ENCODE data around the gene RNF141.

Gene RNF141

DNA sequence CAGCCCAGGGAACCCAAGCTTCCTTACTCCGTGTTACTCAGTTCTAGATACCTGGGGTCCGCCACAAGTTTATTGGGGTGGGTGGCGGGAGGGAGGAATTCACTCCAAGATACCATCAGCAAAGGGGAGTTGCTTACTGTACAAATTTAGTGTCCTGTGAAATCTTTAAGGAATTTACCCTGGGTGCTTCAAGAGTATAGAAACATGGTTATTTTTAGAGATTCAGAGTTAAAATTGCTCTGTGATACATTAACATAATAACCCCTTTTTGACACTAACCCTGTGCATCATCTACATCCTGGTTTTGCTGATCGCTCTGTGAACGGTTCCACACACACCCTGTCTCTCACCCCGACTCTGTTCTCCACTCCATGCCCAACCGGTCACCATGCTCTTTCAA is 46.4 kb upstream of the RNF141 start:
- no peaks in the 10 kb centered on the region for H3K27me3 ChIP-seq (ENCODE audit: control insufficient read depth in 1 of 2, insufficient read depth in 1 of 2, low read length in 2 of 2)
- WGBS, result 98% methylated on average over 7 of the region's 7 CpGs
- no peaks in the 10 kb centered on the region for H3K79me1 ChIP-seq (replicated peaks; ENCODE audit: low read length, poor library complexity, severe bottlenecking)
- H2BK5ac ChIP-seq (ENCODE audit: low read depth, low read length, poor library complexity, severe bottlenecking), result no peak overlapping the region
- no peak overlapping the region for H2BK120ac ChIP-seq (ENCODE audit: low read depth, low read length)
- H3K23ac ChIP-seq (ENCODE audit: low read length in 2 of 2), result no peak overlapping the region
- peak overlapping the region; percentile 3 for H3K9ac ChIP-seq (ENCODE audit: low read length)
- no peak overlapping the region for H4K91ac ChIP-seq (ENCODE audit: low read length)
- peaks cover 0 to 26% of the 10 kb centered on the region in 2 experiments for H3K36me3 ChIP-seq (ENCODE audit: control insufficient read depth in 1 of 2, insufficient read depth in 2 of 2, low read depth in 1 of 2, low read length in 2 of 2)
- no peak overlapping the region for H4K8ac ChIP-seq (ENCODE audit: low read length)
- H3K18ac ChIP-seq (ENCODE audit: low read depth in 1 of 2, low read length in 2 of 2), result no peak overlapping the region
- no peak overlapping the region for H3K27ac ChIP-seq (ENCODE audit: low read length, poor library complexity, severe bottlenecking)
- no peak overlapping the region for H2BK12ac ChIP-seq (ENCODE audit: low read length in 2 of 2)
- no peak overlapping the region for H3K4me2 ChIP-seq (ENCODE audit: low read length, poor library complexity, severe bottlenecking)
- no peaks in the 10 kb centered on the region for H3K9me3 ChIP-seq (ENCODE audit: control insufficient read depth, low read length)
- no peak overlapping the region for H3K14ac ChIP-seq (ENCODE audit: low read length in 2 of 2)
- no peaks in the 10 kb centered on the region for H3K4me1 ChIP-seq (ENCODE audit: control insufficient read depth, insufficient read depth, low read depth, low read length)
- H2AK5ac ChIP-seq (ENCODE audit: low read length, severe bottlenecking), result no peak overlapping the region
- DNase-seq, result no peak
- no peak overlapping the region for H3K4me3 ChIP-seq (ENCODE audit: insufficient read depth in 1 of 2, low read depth in 1 of 2, low read length in 2 of 2)
- H3K4ac ChIP-seq (ENCODE audit: low read depth in 1 of 2, low read length in 2 of 2), result no peak overlapping the region
- no peak overlapping the region for H2AFZ ChIP-seq (ENCODE audit: low read depth, low read length)
- H2BK15ac ChIP-seq (ENCODE audit: low read depth, poor library complexity, severe bottlenecking), result no peak overlapping the region

- DNase-seq, result peak; percentile 52
- no peak overlapping the region for H3K4me2 ChIP-seq (ENCODE audit: low read length, poor library complexity, severe bottlenecking)
- no peak overlapping the region for H2BK5ac ChIP-seq (ENCODE audit: low read depth, low read length, poor library complexity, severe bottlenecking)
- H2BK120ac ChIP-seq (ENCODE audit: low read depth, low read length), result no peak overlapping the region
- H2BK15ac ChIP-seq (ENCODE audit: low read depth, poor library complexity, severe bottlenecking), result no peak overlapping the region
- H3K36me3 ChIP-seq (ENCODE audit: control insufficient read depth in 1 of 2, insufficient read depth in 2 of 2, low read depth in 1 of 2, low read length in 2 of 2), result peaks cover 4 to 36% of the 10 kb centered on the region in 2 experiments
- H2BK12ac ChIP-seq (ENCODE audit: low read length in 2 of 2), result peak overlapping the region in 1 of 2 experiments; percentile 61
- no peaks in the 10 kb centered on the region for H3K79me1 ChIP-seq (replicated peaks; ENCODE audit: low read length, poor library complexity, severe bottlenecking)
- 83% methylated on average over 2 of the region's 3 CpGs for WGBS
- no peak overlapping the region for H3K27ac ChIP-seq (ENCODE audit: low read length, poor library complexity, severe bottlenecking)
- H3K14ac ChIP-seq (ENCODE audit: low read length in 2 of 2), result no peak overlapping the region
- no peak overlapping the region for H3K9ac ChIP-seq (ENCODE audit: low read length)
- H3K23ac ChIP-seq (ENCODE audit: low read length in 2 of 2), result no peak overlapping the region
- no peak overlapping the region for H4K91ac ChIP-seq (ENCODE audit: low read length)
- no peaks in the 10 kb centered on the region for H3K27me3 ChIP-seq (ENCODE audit: control insufficient read depth in 1 of 2, insufficient read depth in 1 of 2, low read length in 2 of 2)
- no peak overlapping the region for H2AK5ac ChIP-seq (ENCODE audit: low read length, severe bottlenecking)
- H2AFZ ChIP-seq (ENCODE audit: low read depth, low read length), result no peak overlapping the region
- H3K18ac ChIP-seq (ENCODE audit: low read depth in 1 of 2, low read length in 2 of 2), result peak overlapping the region in 1 of 2 experiments; percentile 35
- peak overlapping the region; percentile 6 to 43 for H3K4ac ChIP-seq (ENCODE audit: low read depth in 1 of 2, low read length in 2 of 2)
- peaks cover 1% of the 10 kb centered on the region for H3K4me1 ChIP-seq (ENCODE audit: control insufficient read depth, insufficient read depth, low read depth, low read length)
- H4K8ac ChIP-seq (ENCODE audit: low read length), result peak overlapping the region; percentile 82
- no peaks in the 10 kb centered on the region for H3K9me3 ChIP-seq (ENCODE audit: control insufficient read depth, low read length)
- no peak overlapping the region for H3K4me3 ChIP-seq (ENCODE audit: insufficient read depth in 1 of 2, low read depth in 1 of 2, low read length in 2 of 2)
These were observed 43.1 kb upstream of the RNF141 start for GRCh38 chr11:10584071-10584501.

- no peaks in the 10 kb centered on the region for H3K79me1 ChIP-seq (replicated peaks; ENCODE audit: low read length, poor library complexity, severe bottlenecking)
- H3K18ac ChIP-seq (ENCODE audit: low read depth in 1 of 2, low read length in 2 of 2), result peak overlapping the region; percentile 44 to 96
- H2BK120ac ChIP-seq (ENCODE audit: low read depth, low read length), result peak overlapping the region; percentile 62
- no peak overlapping the region for H3K9ac ChIP-seq (ENCODE audit: low read length)
- H2BK12ac ChIP-seq (ENCODE audit: low read length in 2 of 2), result peak overlapping the region; percentile 7 to 75
- no peak overlapping the region for H2AK5ac ChIP-seq (ENCODE audit: low read length, severe bottlenecking)
- no peaks in the 10 kb centered on the region for H3K27me3 ChIP-seq (ENCODE audit: control insufficient read depth in 1 of 2, insufficient read depth in 1 of 2, low read length in 2 of 2)
- no peak overlapping the region for H2AFZ ChIP-seq (ENCODE audit: low read depth, low read length)
- H3K14ac ChIP-seq (ENCODE audit: low read length in 2 of 2), result no peak overlapping the region
- H3K9me3 ChIP-seq (ENCODE audit: control insufficient read depth, low read length), result no peaks in the 10 kb centered on the region
- H3K4me2 ChIP-seq (ENCODE audit: low read length, poor library complexity, severe bottlenecking), result no peak overlapping the region
- peak overlapping the region; percentile 92 for H4K91ac ChIP-seq (ENCODE audit: low read length)
- H3K4me3 ChIP-seq (ENCODE audit: insufficient read depth in 1 of 2, low read depth in 1 of 2, low read length in 2 of 2), result no peak overlapping the region
- peak overlapping the region; percentile 67 for H4K8ac ChIP-seq (ENCODE audit: low read length)
- no peak overlapping the region for H3K27ac ChIP-seq (ENCODE audit: low read length, poor library complexity, severe bottlenecking)
- H2BK5ac ChIP-seq (ENCODE audit: low read depth, low read length, poor library complexity, severe bottlenecking), result no peak overlapping the region
- peak; percentile 62 for DNase-seq
- peak overlapping the region; percentile 13 to 95 for H3K4ac ChIP-seq (ENCODE audit: low read depth in 1 of 2, low read length in 2 of 2)
- H3K36me3 ChIP-seq (ENCODE audit: control insufficient read depth in 1 of 2, insufficient read depth in 2 of 2, low read depth in 1 of 2, low read length in 2 of 2), result peaks cover 4 to 59% of the 10 kb centered on the region in 2 experiments
- WGBS, result 90% methylated on average over 4 of the region's 4 CpGs
- no peak overlapping the region for H3K23ac ChIP-seq (ENCODE audit: low read length in 2 of 2)
- peaks cover 1% of the 10 kb centered on the region for H3K4me1 ChIP-seq (ENCODE audit: control insufficient read depth, insufficient read depth, low read depth, low read length)
- H2BK15ac ChIP-seq (ENCODE audit: low read depth, poor library complexity, severe bottlenecking), result peak overlapping the region; percentile 44
These were observed 40.6 kb upstream of the RNF141 start for GRCh38 chr11:10581481-10582019.

GRCh38 chr11:10580623-10581022 is 39.6 kb upstream of the RNF141 start:
- H3K4me1 ChIP-seq (ENCODE audit: control insufficient read depth, insufficient read depth, low read depth, low read length), result peaks cover 1% of the 10 kb centered on the region
- H3K27me3 ChIP-seq (ENCODE audit: control insufficient read depth in 1 of 2, insufficient read depth in 1 of 2, low read length in 2 of 2), result no peaks in the 10 kb centered on the region
- H3K4me3 ChIP-seq (ENCODE audit: insufficient read depth in 1 of 2, low read depth in 1 of 2, low read length in 2 of 2), result no peak overlapping the region
- no peak overlapping the region for H2BK15ac ChIP-seq (ENCODE audit: low read depth, poor library complexity, severe bottlenecking)
- H3K4me2 ChIP-seq (ENCODE audit: low read length, poor library complexity, severe bottlenecking), result no peak overlapping the region
- H3K36me3 ChIP-seq (ENCODE audit: control insufficient read depth in 1 of 2, insufficient read depth in 2 of 2, low read depth in 1 of 2, low read length in 2 of 2), result peaks cover 4 to 69% of the 10 kb centered on the region in 2 experiments
- DNase-seq, result peak; percentile 81
- no peak overlapping the region for H2BK5ac ChIP-seq (ENCODE audit: low read depth, low read length, poor library complexity, severe bottlenecking)
- peak overlapping the region in 1 of 2 experiments; percentile 96 for H3K18ac ChIP-seq (ENCODE audit: low read depth in 1 of 2, low read length in 2 of 2)
- peak overlapping the region; percentile 30 to 34 for H3K4ac ChIP-seq (ENCODE audit: low read depth in 1 of 2, low read length in 2 of 2)
- peak overlapping the region; percentile 73 for H4K8ac ChIP-seq (ENCODE audit: low read length)
- no peak overlapping the region for H2BK120ac ChIP-seq (ENCODE audit: low read depth, low read length)
- no peaks in the 10 kb centered on the region for H3K9me3 ChIP-seq (ENCODE audit: control insufficient read depth, low read length)
- H2BK12ac ChIP-seq (ENCODE audit: low read length in 2 of 2), result peak overlapping the region in 1 of 2 experiments; percentile 75
- H3K9ac ChIP-seq (ENCODE audit: low read length), result no peak overlapping the region
- no peaks in the 10 kb centered on the region for H3K79me1 ChIP-seq (replicated peaks; ENCODE audit: low read length, poor library complexity, severe bottlenecking)
- H3K23ac ChIP-seq (ENCODE audit: low read length in 2 of 2), result no peak overlapping the region
- no peak overlapping the region for H2AK5ac ChIP-seq (ENCODE audit: low read length, severe bottlenecking)
- no peak overlapping the region for H3K14ac ChIP-seq (ENCODE audit: low read length in 2 of 2)
- WGBS, result 13% methylated on average over 4 of the region's 4 CpGs
- H4K91ac ChIP-seq (ENCODE audit: low read length), result no peak overlapping the region
- no peak overlapping the region for H3K27ac ChIP-seq (ENCODE audit: low read length, poor library complexity, severe bottlenecking)
- no peak overlapping the region for H2AFZ ChIP-seq (ENCODE audit: low read depth, low read length)

Measured in mesenchymal stem cell (in vitro differentiated cells and primary cell).